IMR-90 (cell line): ENCODE results near the gene PPP1R9A.

ENCODE experiments used
- CEBPB ChIP-seq: IDR thresholded peaks from 2 replicates; pipeline ENCODE4 v1.6.1; 2012; ENCODE audit warnings: low read depth, low read length, improper control_type of control experiment
- FOS ChIP-seq: fragments of 150-350 bp; IDR thresholded peaks from 2 replicates; pipeline ENCODE4 v1.6.1; 2016; ENCODE audit warnings: low read depth, low read length
- MAFK ChIP-seq: IDR thresholded peaks from 2 replicates; pipeline ENCODE4 v1.6.1; 2012; ENCODE audit warnings: low read depth, low read length, improper control_type of control experiment
- MAZ ChIP-seq: IDR thresholded peaks from 2 replicates; pipeline ENCODE4 v1.6.1; 2012; ENCODE audit warnings: low read depth, mild to moderate bottlenecking, low read length, improper control_type of control experiment, moderate library complexity, borderline replicate concordance
- POLR2A ChIP-seq: IDR thresholded peaks from 2 replicates; pipeline ENCODE4 v1.6.1; 2012; ENCODE audit warnings: mild to moderate bottlenecking, low read depth, low read length
- RAD21 ChIP-seq: IDR thresholded peaks from 2 replicates; pipeline ENCODE4 v1.6.1; 2012; ENCODE audit warnings: low read length, improper control_type of control experiment
- TF ChIP-seq, protein P1 (sequence below): conservative IDR thresholded peaks from 2 replicates; pipeline ENCODE4 v1.5.1; 2012; ENCODE audit warnings: mild to moderate bottlenecking, low read depth, low read length, improper control_type of control experiment

DNA sequence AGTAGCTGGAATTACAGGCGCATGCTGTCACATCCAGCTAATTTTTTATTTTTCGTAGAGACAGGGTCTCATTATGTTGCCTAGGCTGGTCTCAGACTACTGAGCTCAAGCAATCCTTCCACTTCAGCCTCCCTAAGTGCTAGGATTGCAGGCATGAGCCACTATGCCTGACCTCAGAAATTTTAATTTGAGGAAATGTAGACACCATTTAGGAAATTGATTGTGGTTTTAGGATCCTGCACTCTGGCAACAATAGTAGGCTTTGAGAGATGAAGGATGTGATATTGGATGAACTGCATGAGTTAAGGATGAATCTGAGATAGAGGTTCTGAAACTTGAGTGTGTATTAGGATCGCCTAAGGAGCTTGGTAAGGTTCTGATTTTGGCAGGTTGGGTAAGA lies 66.5 kb downstream of the PPP1R9A start:
- TF ChIP-seq, protein P1, sequence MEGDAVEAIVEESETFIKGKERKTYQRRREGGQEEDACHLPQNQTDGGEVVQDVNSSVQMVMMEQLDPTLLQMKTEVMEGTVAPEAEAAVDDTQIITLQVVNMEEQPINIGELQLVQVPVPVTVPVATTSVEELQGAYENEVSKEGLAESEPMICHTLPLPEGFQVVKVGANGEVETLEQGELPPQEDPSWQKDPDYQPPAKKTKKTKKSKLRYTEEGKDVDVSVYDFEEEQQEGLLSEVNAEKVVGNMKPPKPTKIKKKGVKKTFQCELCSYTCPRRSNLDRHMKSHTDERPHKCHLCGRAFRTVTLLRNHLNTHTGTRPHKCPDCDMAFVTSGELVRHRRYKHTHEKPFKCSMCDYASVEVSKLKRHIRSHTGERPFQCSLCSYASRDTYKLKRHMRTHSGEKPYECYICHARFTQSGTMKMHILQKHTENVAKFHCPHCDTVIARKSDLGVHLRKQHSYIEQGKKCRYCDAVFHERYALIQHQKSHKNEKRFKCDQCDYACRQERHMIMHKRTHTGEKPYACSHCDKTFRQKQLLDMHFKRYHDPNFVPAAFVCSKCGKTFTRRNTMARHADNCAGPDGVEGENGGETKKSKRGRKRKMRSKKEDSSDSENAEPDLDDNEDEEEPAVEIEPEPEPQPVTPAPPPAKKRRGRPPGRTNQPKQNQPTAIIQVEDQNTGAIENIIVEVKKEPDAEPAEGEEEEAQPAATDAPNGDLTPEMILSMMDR = no peak
- TF ChIP-seq RAD21 = no peak
- no peak for TF ChIP-seq MAZ
- TF ChIP-seq FOS = no peak
- no peak for TF ChIP-seq CEBPB
- TF ChIP-seq MAFK = no peak
- TF ChIP-seq POLR2A = no peak
